Sigmoid colon (tissue), 4 donors: ENCODE measurements around the gene MAGEB3.

Experiments
- EP300 ChIP-seq, 4 donors: sonication (generic); formaldehyde crosslinking; IDR thresholded peaks; one replicate each; pipeline ENCODE4 v1.6.1; 2017; ENCODE audit warnings: antibody characterized with exemption in 4 of 4
- POLR2A ChIP-seq, 2 donors: fragments of 450-650 bp; IDR thresholded peaks; one replicate each; pipeline ENCODE4 v1.6.1; 2016; ENCODE audit warnings: antibody characterized with exemption in 2 of 2, mild to moderate bottlenecking in 2 of 2, moderate library complexity in 2 of 2
- POLR2AphosphoS5 ChIP-seq, 4 donors: sonication (generic); formaldehyde crosslinking; IDR thresholded peaks; one replicate each; pipeline ENCODE4 v1.6.1; 2017; ENCODE audit warnings: antibody characterized with exemption in 4 of 4
- TF ChIP-seq, protein P1 (sequence below), 4 experiments: fragments of 450-650 bp in 3 of 4; fragments of 200-600 bp in 1 of 4; IDR thresholded peaks; one replicate each; pipeline ENCODE4 v1.5.1; 2016 to 2019; ENCODE audit warnings: antibody characterized with exemption in 4 of 4, mild to moderate bottlenecking in 3 of 4, moderate library complexity in 2 of 4

DNA sequence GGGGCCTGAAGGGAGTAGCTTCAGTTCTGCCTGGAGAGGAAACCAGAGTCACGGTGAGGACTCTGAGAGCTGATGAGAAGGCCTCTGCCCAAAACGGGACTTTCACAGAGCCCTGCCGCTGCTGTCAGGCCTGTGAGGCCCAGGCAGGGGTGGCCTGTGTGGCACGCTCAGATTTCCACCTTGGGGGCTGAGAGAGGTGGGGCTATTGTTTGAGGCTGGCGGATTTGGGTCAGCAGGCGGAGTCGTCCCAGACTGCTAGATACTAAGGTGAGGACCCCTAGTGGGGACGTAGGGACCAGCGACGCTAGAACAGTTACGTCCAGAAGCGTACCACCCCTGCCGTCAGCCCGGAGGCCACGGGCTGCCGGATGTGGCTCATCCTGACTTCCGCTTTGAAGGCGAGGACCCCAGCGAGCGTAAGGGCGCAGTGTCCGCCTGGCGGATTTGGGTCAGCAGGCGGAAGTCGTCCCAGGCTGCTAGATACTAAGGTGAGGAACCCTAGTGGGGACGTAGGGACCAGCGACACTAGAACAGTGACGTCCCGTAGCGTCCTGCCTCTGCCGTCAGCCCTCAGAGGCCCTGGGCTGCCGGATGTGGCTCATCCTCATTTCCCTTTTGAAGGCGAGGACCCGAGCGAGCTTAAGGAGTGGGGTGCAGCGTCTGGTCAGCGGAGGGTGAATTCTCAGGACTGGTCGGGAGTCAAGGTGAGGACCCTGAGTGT lies 16.5 kb downstream of the MAGEB3 start, which contains the start of gene MAGEB1:
- TF ChIP-seq, protein P1, sequence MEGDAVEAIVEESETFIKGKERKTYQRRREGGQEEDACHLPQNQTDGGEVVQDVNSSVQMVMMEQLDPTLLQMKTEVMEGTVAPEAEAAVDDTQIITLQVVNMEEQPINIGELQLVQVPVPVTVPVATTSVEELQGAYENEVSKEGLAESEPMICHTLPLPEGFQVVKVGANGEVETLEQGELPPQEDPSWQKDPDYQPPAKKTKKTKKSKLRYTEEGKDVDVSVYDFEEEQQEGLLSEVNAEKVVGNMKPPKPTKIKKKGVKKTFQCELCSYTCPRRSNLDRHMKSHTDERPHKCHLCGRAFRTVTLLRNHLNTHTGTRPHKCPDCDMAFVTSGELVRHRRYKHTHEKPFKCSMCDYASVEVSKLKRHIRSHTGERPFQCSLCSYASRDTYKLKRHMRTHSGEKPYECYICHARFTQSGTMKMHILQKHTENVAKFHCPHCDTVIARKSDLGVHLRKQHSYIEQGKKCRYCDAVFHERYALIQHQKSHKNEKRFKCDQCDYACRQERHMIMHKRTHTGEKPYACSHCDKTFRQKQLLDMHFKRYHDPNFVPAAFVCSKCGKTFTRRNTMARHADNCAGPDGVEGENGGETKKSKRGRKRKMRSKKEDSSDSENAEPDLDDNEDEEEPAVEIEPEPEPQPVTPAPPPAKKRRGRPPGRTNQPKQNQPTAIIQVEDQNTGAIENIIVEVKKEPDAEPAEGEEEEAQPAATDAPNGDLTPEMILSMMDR (IDR thresholded peaks at IDR 0.05), result no peak
- TF ChIP-seq EP300 (IDR thresholded peaks at IDR 0.05) (no peak), POLR2A (IDR thresholded peaks at IDR 0.05) (no peak), POLR2AphosphoS5 (IDR thresholded peaks at IDR 0.05) (no peak)
